ENCODE results near the gene ACAD10.

DNA sequence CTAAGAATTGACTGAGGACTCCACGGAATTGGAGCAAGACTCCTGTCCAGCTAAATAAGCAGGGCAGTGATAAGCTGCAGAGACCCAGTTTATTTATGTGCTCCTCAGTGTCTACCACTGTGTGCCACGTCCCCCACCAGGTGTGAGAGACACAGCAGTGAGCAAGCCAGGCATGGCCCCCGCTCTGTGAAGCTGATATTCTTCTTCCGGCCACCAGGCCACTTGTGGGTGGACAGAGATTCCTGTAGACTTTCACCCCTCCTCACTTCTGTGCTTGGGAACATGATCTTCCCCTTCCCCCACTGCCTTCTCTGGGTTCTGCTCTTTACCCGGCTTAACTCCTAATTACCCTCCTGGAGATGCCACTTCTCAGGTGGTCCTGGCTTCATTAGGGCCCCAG is 21.4 kb upstream of the ACAD10 start:
- TF ChIP-seq, protein P1, sequence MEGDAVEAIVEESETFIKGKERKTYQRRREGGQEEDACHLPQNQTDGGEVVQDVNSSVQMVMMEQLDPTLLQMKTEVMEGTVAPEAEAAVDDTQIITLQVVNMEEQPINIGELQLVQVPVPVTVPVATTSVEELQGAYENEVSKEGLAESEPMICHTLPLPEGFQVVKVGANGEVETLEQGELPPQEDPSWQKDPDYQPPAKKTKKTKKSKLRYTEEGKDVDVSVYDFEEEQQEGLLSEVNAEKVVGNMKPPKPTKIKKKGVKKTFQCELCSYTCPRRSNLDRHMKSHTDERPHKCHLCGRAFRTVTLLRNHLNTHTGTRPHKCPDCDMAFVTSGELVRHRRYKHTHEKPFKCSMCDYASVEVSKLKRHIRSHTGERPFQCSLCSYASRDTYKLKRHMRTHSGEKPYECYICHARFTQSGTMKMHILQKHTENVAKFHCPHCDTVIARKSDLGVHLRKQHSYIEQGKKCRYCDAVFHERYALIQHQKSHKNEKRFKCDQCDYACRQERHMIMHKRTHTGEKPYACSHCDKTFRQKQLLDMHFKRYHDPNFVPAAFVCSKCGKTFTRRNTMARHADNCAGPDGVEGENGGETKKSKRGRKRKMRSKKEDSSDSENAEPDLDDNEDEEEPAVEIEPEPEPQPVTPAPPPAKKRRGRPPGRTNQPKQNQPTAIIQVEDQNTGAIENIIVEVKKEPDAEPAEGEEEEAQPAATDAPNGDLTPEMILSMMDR (IDR thresholded peaks at IDR 0.05): no peak
- no peak for TF ChIP-seq EP300 (IDR thresholded peaks at IDR 0.05)
